NCI-H1092 (cell line): ENCODE data around the gene MAPK9.

ENCODE experiments used
- DNase-seq: peaks from one replicate; lab custom pipeline; 2025; lab: John Stamatoyannopoulos, UW

Gene MAPK9

GRCh38 chr5:180291943-180292831 lies at the start of gene MAPK9:
TSS of gene MAPK9 (minus strand) at chr5:180292083. CDS start at chr5:180280561, 11,522 bp downstream.
- DNase-seq, result peak; percentile 70

GRCh38 chr5:180341595-180341994 lies 49.7 kb upstream of the MAPK9 start:
- no peak for DNase-seq

GRCh38 chr5:180340856-180341255 lies 49.0 kb upstream of the MAPK9 start:
- DNase-seq, result no peak

GRCh38 chr5:180339583-180340183 lies 47.8 kb upstream of the MAPK9 start:
- no peak for DNase-seq

GRCh38 chr5:180338001-180338707 lies 46.3 kb upstream of the MAPK9 start:
- DNase-seq, result no peak

- DNase-seq, result no peak
These were observed 44.5 kb upstream of the MAPK9 start for GRCh38 chr5:180336234-180337020.

- no peak for DNase-seq
These were observed 43.8 kb upstream of the MAPK9 start for GRCh38 chr5:180335614-180336233.

GRCh38 chr5:180334751-180335613 lies 43.1 kb upstream of the MAPK9 start:
- no peak for DNase-seq

- no peak for DNase-seq
These were observed 42.3 kb upstream of the MAPK9 start for GRCh38 chr5:180334176-180334575.

GRCh38 chr5:180333661-180334060 lies 41.8 kb upstream of the MAPK9 start:
- DNase-seq, result no peak

- DNase-seq, result no peak
These were observed 41.0 kb upstream of the MAPK9 start for GRCh38 chr5:180332861-180333260.

- no peak for DNase-seq
These were observed 40.2 kb upstream of the MAPK9 start for GRCh38 chr5:180332051-180332517.

- DNase-seq, result no peak
These were observed 39.7 kb upstream of the MAPK9 start for GRCh38 chr5:180331647-180331950.

- DNase-seq, result no peak
These were observed 39.1 kb upstream of the MAPK9 start for GRCh38 chr5:180330810-180331646.

- no peak for DNase-seq
These were observed 38.4 kb upstream of the MAPK9 start for GRCh38 chr5:180330270-180330648.

GRCh38 chr5:180329606-180330269 lies 37.9 kb upstream of the MAPK9 start:
- DNase-seq, result no peak

- DNase-seq, result no peak
These were observed 37.2 kb upstream of the MAPK9 start for GRCh38 chr5:180329138-180329435.

- peak; percentile 66 for DNase-seq
These were observed 36.6 kb upstream of the MAPK9 start for GRCh38 chr5:180328296-180329137.
